B cell (primary cell): Measurements from ENCODE around the gene EXOSC2. TPM values are rescaled to one million over a fixed set of nuclear protein-coding genes. Genes with fewer than 3 reads are reported as not detected.

Experiments
- ATAC-seq: fragments of 200-7000 bp; cut with Tn5 transposase; one replicate; pipeline ENCODE4 v1.10.0; 2021; ENCODE audit warnings: low read depth, mild to moderate bottlenecking, moderate number of reproducible peaks, moderate library complexity
- CTCF ChIA-PET: fragments of 350-600 bp; sonication (Branson Sonifier 250); formaldehyde crosslinking; loops from one replicate; lab custom pipeline; 2021; ENCODE audit warnings: antibody characterized with exemption, inconsistent platforms; lab: Charles Lee
- POLR2A ChIA-PET: fragments of 350-600 bp; sonication (Branson Sonifier 250); formaldehyde crosslinking; loops from one replicate; lab custom pipeline; 2021; ENCODE audit warnings: antibody characterized with exemption; lab: Charles Lee
- DNase-seq: peaks from one replicate; pipeline ENCODE4 v3.0.0; 2013
- H2AFZ ChIP-seq: 2 replicates; pipeline ENCODE4 v1.6.1; 2012; ENCODE audit warnings: mild to moderate bottlenecking, low read depth, low read length; ENCODE audit not compliant: insufficient read depth, poor library complexity, severe bottlenecking
- H3K27ac ChIP-seq, 2 donors: 1 replicate in 1 of 2; 2 replicates in 1 of 2; pipeline ENCODE4 v1.5.1; 2012 to 2013; ENCODE audit warnings: low read length in 2 of 2, mild to moderate bottlenecking in 2 of 2, moderate library complexity in 1 of 2
- H3K27me3 ChIP-seq, 4 experiments: fragments of 200-600 bp in 1 of 4; sonication (generic) in 1 of 4; replicated peaks in 1 of 4; 1 replicate in 2 of 4; 2 replicates in 2 of 4; pipeline versions ENCODE4 v1.6.1 to v1.7.0; 2013 to 2016; ENCODE audit warnings: low read length in 3 of 4, mild to moderate bottlenecking in 2 of 4, mixed read lengths in 1 of 4, moderate library complexity in 1 of 4; ENCODE audit not compliant: insufficient read depth in 4 of 4, control insufficient read depth in 3 of 4; ENCODE audit errors: control extremely low read depth in 1 of 4
- H3K36me3 ChIP-seq, 2 experiments: replicated peaks in 1 of 2; 1 replicate in 1 of 2; 2 replicates in 1 of 2; pipeline versions ENCODE4 v1.6.1 to v1.7.1; 2013; ENCODE audit warnings: low read length in 1 of 2; ENCODE audit not compliant: insufficient read depth in 2 of 2, control insufficient read depth in 1 of 2; ENCODE audit errors: control extremely low read depth in 1 of 2, extremely low read depth in 1 of 2
- H3K4me1 ChIP-seq, 2 donors: fragments of 200-600 bp in 1 of 2; sonication (generic) in 1 of 2; 1 replicate in 1 of 2; 2 replicates in 1 of 2; pipeline versions ENCODE4 v1.5.1 to v1.6.1; 2013 to 2017; ENCODE audit warnings: low read length in 2 of 2; ENCODE audit not compliant: control insufficient read depth in 2 of 2, insufficient read depth in 2 of 2
- H3K4me2 ChIP-seq: replicated peaks from 2 replicates; pipeline ENCODE3; 2012; ENCODE audit warnings: mild to moderate bottlenecking, low read depth, low read length; ENCODE audit not compliant: poor library complexity, severe bottlenecking
- H3K4me3 ChIP-seq, 5 experiments: fragments of 200-600 bp in 1 of 5; sonication (generic) in 1 of 5; 1 replicate in 3 of 5; 2 replicates in 2 of 5; pipeline versions ENCODE4 v1.5.1 to v1.7.0; 2011 to 2016; ENCODE audit warnings: low read length in 4 of 5, mild to moderate bottlenecking in 4 of 5, low read depth in 2 of 5, control low read depth in 1 of 5, moderate library complexity in 1 of 5; ENCODE audit not compliant: insufficient read depth in 1 of 5; ENCODE audit errors: control extremely low read depth in 1 of 5, extremely low read depth in 1 of 5
- H3K79me2 ChIP-seq: fragments of 200-600 bp; sonication (generic); one replicate; pipeline ENCODE4 v1.6.0; 2016; ENCODE audit warnings: low read length; ENCODE audit not compliant: control insufficient read depth, insufficient read depth
- H3K9ac ChIP-seq: fragments of 200-600 bp; sonication (generic); 2 replicates; pipeline ENCODE4 v1.6.1; 2017; ENCODE audit warnings: mild to moderate bottlenecking, low read length, moderate library complexity
- H3K9me3 ChIP-seq, 3 donors: one replicate each; pipeline versions ENCODE4 v1.6.1 to v1.7.1; 2013; ENCODE audit warnings: low read length in 2 of 3; ENCODE audit not compliant: control insufficient read depth in 2 of 3, insufficient read depth in 1 of 3; ENCODE audit errors: control extremely low read depth in 1 of 3
- H4K20me1 ChIP-seq: 2 replicates; pipeline ENCODE4 v1.6.0; 2012; ENCODE audit warnings: mild to moderate bottlenecking, low read length; ENCODE audit not compliant: insufficient read depth, control insufficient read depth, poor library complexity, severe bottlenecking
- H3K27ac Mint-ChIP-seq: one replicate; pipeline ENCODE4 v1.8.0; 2021; ENCODE audit warnings: mixed read lengths
- H3K27me3 Mint-ChIP-seq: one replicate; pipeline ENCODE4 v1.8.0; 2021; ENCODE audit warnings: mixed read lengths
- H3K4me1 Mint-ChIP-seq: one replicate; pipeline ENCODE4 v1.8.0; 2021; ENCODE audit warnings: mixed read lengths
- H3K4me3 Mint-ChIP-seq: one replicate; pipeline ENCODE4 v1.8.0; 2021; ENCODE audit warnings: mixed read lengths
- H3K9me3 Mint-ChIP-seq: one replicate; pipeline ENCODE4 v1.8.0; 2022; ENCODE audit warnings: mixed read lengths; ENCODE audit not compliant: insufficient read depth
- EZH2 ChIP-seq: IDR thresholded peaks from 2 replicates; pipeline ENCODE4 v1.6.1; 2012; ENCODE audit warnings: borderline replicate concordance, low read depth, mild to moderate bottlenecking, moderate library complexity, low read length; ENCODE audit not compliant: insufficient read depth, poor library complexity, severe bottlenecking
- WGBS: methylation state at CpG from one replicate; pipeline ENCODE4 v1.1.5; 2013; ENCODE audit warnings: missing lambda C conversion rate; ENCODE audit not compliant: insufficient coverage; 5-methylcytosine and 5-hydroxymethylcytosine counted together
- intact Hi-C: fragments of 100-400 bp; cut with micrococcal nuclease; formaldehyde crosslinking; loops from one replicate; pipeline ENCODE4 v1.10.0; 2022
- polyA plus RNA-seq: library from polyadenylated mRNA; depleted of rRNA; stranded (reverse); fragments of >200 nt; gene quantifications from 2 replicates; pipeline ENCODE4 v1.2.3, GENCODE V29; 2012
- total RNA-seq, 2 donors: library from RNA; stranded (reverse); fragments of 120-200 nt in 1 of 2; gene quantifications; 1 replicate in 1 of 2; 2 replicates in 1 of 2; pipeline versions ENCODE4 v1.2.3 to v1.2.4, GENCODE V29; 2013 to 2022
- TF ChIP-seq, protein P1 (sequence below): fragments of 200-600 bp; IDR thresholded peaks from one replicate; pipeline ENCODE4 v1.8.0; 2022; ENCODE audit warnings: antibody characterized with exemption, mild to moderate bottlenecking

EXOSC2 gene
- total and polyA plus RNA-seq, 2 donors (not counting 1 experiment from before 2014, with no cell fraction given) = 31.5 to 53.3 TPM

DNA sequence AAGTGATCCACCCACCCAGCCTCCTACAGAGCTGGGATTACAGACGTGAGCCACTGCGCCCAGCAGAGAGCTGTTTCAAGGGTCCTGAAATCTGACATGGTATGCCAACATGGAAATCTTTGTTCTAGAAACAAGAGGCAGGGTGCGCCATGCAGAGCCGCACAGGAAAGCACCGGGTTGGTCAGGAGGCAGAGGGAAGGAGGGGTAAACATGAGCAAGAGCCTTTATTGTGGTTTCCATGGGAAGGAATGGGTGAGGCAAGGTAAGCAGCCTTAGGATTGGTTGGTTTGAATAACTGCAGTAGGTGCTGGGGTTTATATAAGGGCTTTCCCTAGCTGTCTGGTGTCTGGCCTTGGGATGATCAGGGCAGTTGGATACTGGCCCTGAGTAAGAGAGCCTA, 5.5 kb upstream of the EXOSC2 start:
- WGBS = 89% methylated on average over 3 of the region's 5 CpGs
- ATAC-seq (no peak), DNase-seq (no peak)
- TF ChIP-seq EZH2 = no peak
- TF ChIP-seq, protein P1, sequence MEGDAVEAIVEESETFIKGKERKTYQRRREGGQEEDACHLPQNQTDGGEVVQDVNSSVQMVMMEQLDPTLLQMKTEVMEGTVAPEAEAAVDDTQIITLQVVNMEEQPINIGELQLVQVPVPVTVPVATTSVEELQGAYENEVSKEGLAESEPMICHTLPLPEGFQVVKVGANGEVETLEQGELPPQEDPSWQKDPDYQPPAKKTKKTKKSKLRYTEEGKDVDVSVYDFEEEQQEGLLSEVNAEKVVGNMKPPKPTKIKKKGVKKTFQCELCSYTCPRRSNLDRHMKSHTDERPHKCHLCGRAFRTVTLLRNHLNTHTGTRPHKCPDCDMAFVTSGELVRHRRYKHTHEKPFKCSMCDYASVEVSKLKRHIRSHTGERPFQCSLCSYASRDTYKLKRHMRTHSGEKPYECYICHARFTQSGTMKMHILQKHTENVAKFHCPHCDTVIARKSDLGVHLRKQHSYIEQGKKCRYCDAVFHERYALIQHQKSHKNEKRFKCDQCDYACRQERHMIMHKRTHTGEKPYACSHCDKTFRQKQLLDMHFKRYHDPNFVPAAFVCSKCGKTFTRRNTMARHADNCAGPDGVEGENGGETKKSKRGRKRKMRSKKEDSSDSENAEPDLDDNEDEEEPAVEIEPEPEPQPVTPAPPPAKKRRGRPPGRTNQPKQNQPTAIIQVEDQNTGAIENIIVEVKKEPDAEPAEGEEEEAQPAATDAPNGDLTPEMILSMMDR = no peak
- no peaks in the 10 kb centered on the region for H4K20me1 ChIP-seq
- H3K9me3 ChIP-seq = peaks cover 0 to 11% (median 5%) of the 10 kb centered on the region in 3 donors
- POLR2A ChIA-PET = no interaction called here
- CTCF ChIA-PET = interaction anchor here (0.8 to 1.3 kb wide), 2 partner anchors 13 to 19 kb away, joined by 3 read pairs; no protein-coding TSS in a partner anchor
- H3K27me3 Mint-ChIP-seq = peaks cover 12% of the 10 kb centered on the region
- H3K27me3 ChIP-seq = peaks cover 0 to 23% (median 2%) of the 10 kb centered on the region in 4 experiments
- peaks cover 1% of the 10 kb centered on the region for H3K79me2 ChIP-seq
- H3K4me1 Mint-ChIP-seq = peaks cover 14% of the 10 kb centered on the region
- H3K36me3 ChIP-seq = no peaks in the 10 kb centered on the region
- intact Hi-C loops = loop anchor here (10.0 kb wide), 1 partner anchor 583 kb away; no protein-coding TSS in a partner anchor
- H2AFZ ChIP-seq = no peak overlapping the region
- H3K4me3 ChIP-seq = no peak overlapping the region
- H3K9ac ChIP-seq = no peak overlapping the region
- H3K9me3 Mint-ChIP-seq = no peaks in the 10 kb centered on the region
- H3K27ac ChIP-seq = no peak overlapping the region
- H3K27ac Mint-ChIP-seq = no peak overlapping the region
- H3K4me2 ChIP-seq = no peak overlapping the region
- H3K4me3 Mint-ChIP-seq = no peak overlapping the region
- H3K4me1 ChIP-seq = peaks cover 3% of the 10 kb centered on the region in 2 donors

DNA sequence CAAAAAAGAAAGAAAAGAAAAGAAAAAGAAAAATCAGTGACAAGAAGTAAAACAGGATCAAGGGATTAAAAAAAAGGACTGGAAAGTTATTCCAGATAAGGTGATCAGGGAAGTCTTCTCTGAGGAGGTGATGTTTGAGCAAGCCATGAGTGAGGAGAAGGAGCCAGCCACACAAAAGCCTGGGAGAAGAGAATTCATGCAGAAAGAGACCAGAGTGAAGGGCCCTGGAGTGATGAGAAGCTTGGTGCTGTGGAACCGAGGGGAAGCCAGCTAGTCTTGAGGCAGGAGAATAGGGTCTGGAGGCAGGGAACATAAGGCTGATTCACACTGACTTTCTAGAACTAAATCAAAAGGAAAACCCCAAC, 4.0 kb upstream of the EXOSC2 start:
- no CpG with 5 or more reads among the region's 1 CpG for WGBS
- Histone ChIP-seq H4K20me1 (no peaks in the 10 kb centered on the region), H3K79me2 (peaks cover 14% of the 10 kb centered on the region), H3K9ac (no peak overlapping the region), H3K36me3 (no peaks in the 10 kb centered on the region), H2AFZ (peak overlapping the region; percentile 14), H3K27me3 (peaks cover 0 to 15% (median 2%) of the 10 kb centered on the region in 4 experiments), H3K4me2 (no peak overlapping the region), H3K27ac (no peak overlapping the region), H3K4me3 (no peak overlapping the region), H3K4me1 (peaks cover 11 to 13% of the 10 kb centered on the region in 2 donors), H3K9me3 (peaks cover 0 to 11% (median 5%) of the 10 kb centered on the region in 3 donors)
- intact Hi-C loops = loop anchor here (10.0 kb wide), 1 partner anchor 585 kb away; no protein-coding TSS in a partner anchor
- Mint-ChIP-seq H3K27ac (no peak overlapping the region), H3K27me3 (peaks cover 12% of the 10 kb centered on the region), H3K4me1 (peaks cover 26% of the 10 kb centered on the region), H3K4me3 (peak overlapping the region; percentile 23), H3K9me3 (no peaks in the 10 kb centered on the region)
- CTCF ChIA-PET = interaction anchor here (0.7 kb wide), 2 partner anchors 18 to 1523 kb away, joined by 3 to 5 read pairs; no protein-coding TSS in a partner anchor
- TF ChIP-seq, protein P1 = no peak
- no peak for TF ChIP-seq EZH2
- DNase-seq (no peak), ATAC-seq (no peak)
- POLR2A ChIA-PET = no interaction called here
